Retinal pigment epithelial cell (primary cell): ENCODE results near the gene MCHR1.
"Not testable (repeated sequence)": the region's sequence is repeated elsewhere in the genome, so short reads cannot be mapped to it uniquely, and the experiment has no call there.

Source experiments
- DNase-seq: peaks from one replicate; pipeline ENCODE4 v3.0.0-alpha.2; 2010; ENCODE audit warnings: low read depth
- H3K4me3 ChIP-seq: 2 replicates; pipeline ENCODE4 v1.5.1; 2011; ENCODE audit warnings: mild to moderate bottlenecking, low read length, control low read depth, moderate library complexity
- TF ChIP-seq, protein P1 (sequence below): conservative IDR thresholded peaks from 2 replicates; pipeline ENCODE4 v1.5.1; 2011; ENCODE audit warnings: low read depth, low read length, control low read depth, inconsistent platforms

Gene MCHR1

DNA sequence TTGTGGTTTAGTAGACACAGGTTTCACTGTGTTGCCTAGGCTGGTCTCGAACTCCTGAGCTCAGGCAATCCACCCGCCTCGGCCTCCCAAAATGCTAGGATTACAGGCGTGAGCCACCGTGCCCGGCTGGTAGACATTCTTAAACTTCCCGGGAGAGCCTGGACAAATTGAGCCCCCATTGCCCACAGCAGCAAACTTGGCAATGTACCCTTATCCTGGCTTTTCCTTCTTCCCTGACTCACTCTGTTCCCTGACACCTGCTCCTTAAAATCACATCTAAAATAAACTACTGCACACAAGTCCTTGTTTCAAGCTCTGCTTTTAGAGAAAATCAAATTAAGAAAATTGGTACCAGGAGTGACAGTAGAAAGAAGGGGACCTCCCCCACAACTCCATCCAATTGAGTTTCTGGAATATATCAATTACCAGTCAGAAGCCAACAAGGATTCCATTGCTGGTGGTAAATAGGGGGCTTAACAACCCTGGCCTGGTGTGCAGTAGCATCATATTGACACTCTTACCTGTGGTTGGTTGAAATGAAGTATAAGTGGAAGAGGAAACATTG, 7.4 kb upstream of the MCHR1 start:
- H3K4me3 ChIP-seq = no peak overlapping the region
- TF ChIP-seq, protein P1, sequence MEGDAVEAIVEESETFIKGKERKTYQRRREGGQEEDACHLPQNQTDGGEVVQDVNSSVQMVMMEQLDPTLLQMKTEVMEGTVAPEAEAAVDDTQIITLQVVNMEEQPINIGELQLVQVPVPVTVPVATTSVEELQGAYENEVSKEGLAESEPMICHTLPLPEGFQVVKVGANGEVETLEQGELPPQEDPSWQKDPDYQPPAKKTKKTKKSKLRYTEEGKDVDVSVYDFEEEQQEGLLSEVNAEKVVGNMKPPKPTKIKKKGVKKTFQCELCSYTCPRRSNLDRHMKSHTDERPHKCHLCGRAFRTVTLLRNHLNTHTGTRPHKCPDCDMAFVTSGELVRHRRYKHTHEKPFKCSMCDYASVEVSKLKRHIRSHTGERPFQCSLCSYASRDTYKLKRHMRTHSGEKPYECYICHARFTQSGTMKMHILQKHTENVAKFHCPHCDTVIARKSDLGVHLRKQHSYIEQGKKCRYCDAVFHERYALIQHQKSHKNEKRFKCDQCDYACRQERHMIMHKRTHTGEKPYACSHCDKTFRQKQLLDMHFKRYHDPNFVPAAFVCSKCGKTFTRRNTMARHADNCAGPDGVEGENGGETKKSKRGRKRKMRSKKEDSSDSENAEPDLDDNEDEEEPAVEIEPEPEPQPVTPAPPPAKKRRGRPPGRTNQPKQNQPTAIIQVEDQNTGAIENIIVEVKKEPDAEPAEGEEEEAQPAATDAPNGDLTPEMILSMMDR = no peak
- DNase-seq = no peak

DNA sequence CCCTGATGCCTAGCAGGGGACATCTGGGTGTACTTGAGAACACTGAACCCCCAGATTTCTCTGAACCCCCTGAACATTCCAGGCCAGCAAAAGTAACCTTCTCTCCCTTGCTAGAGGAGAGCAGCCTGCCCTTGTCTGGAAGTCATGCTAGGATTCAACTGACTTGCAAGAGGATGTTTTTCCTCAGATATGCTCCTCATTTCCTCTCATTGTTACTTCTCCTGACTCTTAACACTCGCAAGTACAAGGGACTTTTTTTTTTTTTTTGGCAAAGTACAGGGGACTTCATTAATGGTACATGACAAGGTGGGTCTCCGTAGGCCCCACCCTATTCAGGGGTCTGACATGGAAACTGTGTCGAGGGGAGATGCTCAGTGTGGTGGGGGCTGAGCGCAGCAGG, 6.3 kb upstream of the MCHR1 start:
- no peak for DNase-seq
- no peak overlapping the region for H3K4me3 ChIP-seq
- TF ChIP-seq, protein P1 = no peak

- no peak overlapping the region for H3K4me3 ChIP-seq
- TF ChIP-seq, protein P1 = no peak
- DNase-seq = no peak
These were observed 5.0 kb upstream of the MCHR1 start for GRCh38 chr22:40674274-40674673.

GRCh38 chr22:40676166-40676565, 3.1 kb upstream of the MCHR1 start:
- not testable (repeated sequence) for DNase-seq, H3K4me3 ChIP-seq

DNA sequence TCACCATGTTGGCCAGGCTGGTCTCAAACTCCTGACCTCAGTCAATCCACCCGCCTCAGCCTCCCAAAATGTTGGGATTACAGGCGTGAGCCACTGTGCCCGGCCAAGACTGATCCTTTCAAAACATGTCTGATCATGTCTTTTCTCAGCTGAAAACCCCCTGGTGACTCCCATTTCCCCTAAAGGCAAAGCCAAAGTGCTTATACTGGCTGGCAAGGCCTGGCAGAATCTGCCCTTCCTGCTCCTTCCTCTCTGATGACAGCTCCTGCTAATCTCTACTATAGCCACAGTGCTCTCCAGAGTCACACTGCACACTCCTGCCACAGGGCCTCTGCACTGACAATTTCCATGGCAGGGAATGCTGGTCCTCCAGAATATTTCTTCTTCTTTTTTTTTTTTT, 2.6 kb upstream of the MCHR1 start:
- DNase-seq = no peak
- TF ChIP-seq, protein P1 = no peak
- H3K4me3 ChIP-seq = no peak overlapping the region

DNA sequence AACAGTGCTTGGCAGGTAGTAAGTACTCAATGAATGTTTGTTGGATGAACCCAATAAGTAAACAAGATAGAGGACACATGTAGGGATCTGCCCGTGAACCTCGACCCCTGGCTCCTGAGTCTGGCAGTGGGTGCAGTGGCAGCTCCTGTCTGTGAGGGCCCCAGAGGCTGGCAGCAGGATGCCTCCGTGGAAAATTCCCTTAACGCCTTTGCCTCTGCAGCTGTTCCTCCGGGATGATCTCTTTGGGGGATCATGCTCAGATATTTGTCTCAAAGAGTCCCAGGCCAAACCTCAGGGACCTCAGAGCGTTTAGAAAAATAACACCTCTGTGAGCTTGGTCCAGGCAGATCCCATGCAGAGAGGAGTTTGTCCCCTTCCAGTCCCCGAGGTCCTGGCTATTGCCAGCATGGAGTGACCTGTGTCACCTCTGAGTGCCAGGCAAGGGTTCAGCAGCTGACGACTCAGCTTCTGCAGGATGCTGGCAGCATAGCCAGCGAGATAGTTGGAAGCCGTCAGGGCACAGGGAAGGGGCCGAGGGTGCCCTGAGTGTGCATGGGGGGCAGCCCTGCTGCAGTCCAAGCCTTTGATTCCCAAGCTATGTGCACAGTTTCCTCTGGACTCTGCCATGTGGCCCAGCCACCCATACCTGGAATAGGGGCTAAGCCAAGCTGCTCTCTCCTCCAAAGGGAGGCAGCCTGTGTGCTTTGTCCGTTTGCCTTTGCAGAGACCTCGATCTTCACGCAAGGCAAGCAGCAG, 613 bp upstream of the MCHR1 start:
- DNase-seq = no peak
- TF ChIP-seq, protein P1 = no peak
- no peak overlapping the region for H3K4me3 ChIP-seq

DNA sequence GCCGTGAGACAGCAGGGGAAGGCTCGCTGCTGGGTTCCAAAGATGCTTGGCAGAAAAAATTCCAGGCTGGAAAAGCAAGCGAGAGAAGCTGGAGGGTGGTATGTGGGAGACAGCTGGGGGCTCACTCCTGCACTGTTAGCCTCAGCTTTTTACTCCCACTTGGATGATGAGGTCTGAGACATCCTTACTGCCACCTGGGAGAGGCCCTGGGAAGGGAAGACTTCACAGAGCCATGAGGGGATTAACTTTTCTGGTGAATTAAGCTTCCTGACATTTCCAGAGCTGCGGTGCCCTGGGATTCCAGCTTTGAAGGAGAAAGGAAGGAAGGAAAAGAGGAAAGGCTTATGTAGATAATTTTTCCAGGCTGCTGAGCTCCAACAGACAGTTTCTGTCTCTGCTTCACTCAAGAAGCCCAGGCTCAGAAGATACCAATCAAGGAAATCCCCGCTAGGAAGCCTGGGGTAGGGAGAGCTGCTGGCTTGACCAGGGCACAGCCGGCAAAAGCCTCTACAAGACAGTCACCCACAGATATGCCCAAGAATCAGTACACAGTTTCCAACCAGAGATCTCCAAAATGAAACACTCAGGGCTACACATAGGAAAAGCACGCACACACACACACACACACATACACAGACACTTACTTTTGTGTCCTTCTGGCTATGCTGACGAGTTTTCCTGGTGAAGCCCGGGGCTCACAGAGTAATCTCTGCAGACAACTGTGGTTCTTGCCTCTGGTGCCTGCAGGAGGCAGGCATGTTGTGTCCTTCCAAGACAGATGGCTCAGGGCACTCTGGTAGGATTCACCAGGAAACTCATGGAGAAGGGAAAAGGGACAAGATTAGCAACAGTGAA, 907 bp downstream of the MCHR1 start:
- DNase-seq = no peak
- peak overlapping the region; percentile 37 for H3K4me3 ChIP-seq
- TF ChIP-seq, protein P1 = peak; percentile 29
